Measurements from ENCODE around the gene B4GALT6. TPM values are rescaled to one million over a fixed set of nuclear protein-coding genes. Genes with fewer than 3 reads are reported as not detected.

Gene B4GALT6
- total RNA-seq, 2 donors from 2014 or later = 0.52 to 0.66 TPM

- 85 to 86% methylated on average over 1 of the region's 1 CpG for WGBS, 2 donors
- Histone ChIP-seq H3K27ac (no peak overlapping the region), H3K4me1 (peaks cover 11% of the 10 kb centered on the region), H3K27me3 (no peaks in the 10 kb centered on the region), H3K4me3 (no peak overlapping the region), H3K36me3 (replicated peaks in 1 of 2; ENCODE audit: insufficient read depth in 1 of 2, low read depth in 2 of 2) (no peaks in the 10 kb centered on the region), H3K9me3 (no peaks in the 10 kb centered on the region)
- TF ChIP-seq, protein P1, sequence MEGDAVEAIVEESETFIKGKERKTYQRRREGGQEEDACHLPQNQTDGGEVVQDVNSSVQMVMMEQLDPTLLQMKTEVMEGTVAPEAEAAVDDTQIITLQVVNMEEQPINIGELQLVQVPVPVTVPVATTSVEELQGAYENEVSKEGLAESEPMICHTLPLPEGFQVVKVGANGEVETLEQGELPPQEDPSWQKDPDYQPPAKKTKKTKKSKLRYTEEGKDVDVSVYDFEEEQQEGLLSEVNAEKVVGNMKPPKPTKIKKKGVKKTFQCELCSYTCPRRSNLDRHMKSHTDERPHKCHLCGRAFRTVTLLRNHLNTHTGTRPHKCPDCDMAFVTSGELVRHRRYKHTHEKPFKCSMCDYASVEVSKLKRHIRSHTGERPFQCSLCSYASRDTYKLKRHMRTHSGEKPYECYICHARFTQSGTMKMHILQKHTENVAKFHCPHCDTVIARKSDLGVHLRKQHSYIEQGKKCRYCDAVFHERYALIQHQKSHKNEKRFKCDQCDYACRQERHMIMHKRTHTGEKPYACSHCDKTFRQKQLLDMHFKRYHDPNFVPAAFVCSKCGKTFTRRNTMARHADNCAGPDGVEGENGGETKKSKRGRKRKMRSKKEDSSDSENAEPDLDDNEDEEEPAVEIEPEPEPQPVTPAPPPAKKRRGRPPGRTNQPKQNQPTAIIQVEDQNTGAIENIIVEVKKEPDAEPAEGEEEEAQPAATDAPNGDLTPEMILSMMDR (IDR thresholded peaks at IDR 0.05) = no peak
- TF ChIP-seq POLR2A (IDR thresholded peaks at IDR 0.05) = no peak
- no peak for DNase-seq
- no peak for ATAC-seq
- intact Hi-C loops (cut with DNase I) = no loop called here
Measured at GRCh38 chr18:31577195-31577594, 107.2 kb downstream of the B4GALT6 start.

DNA sequence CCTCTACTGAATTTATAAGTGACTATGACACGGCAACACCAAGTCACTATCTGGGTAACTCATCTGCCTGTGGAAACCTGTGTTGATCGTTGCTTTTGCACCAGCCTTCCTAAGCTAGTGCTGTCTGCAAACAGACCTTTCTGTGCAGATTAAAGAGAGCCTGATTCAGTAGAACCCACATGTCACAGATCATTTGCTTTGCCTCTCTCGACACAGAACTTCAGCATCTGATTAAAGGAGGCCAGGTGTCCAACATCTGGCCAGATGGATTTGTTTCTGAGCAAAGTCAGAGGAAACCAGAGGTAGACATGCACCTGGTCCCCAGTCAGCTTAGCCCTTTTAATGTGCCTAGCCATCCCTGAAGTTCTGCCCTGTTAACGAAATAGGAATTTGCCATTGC, 107.7 kb downstream of the B4GALT6 start:
- TF ChIP-seq, protein P1 (IDR thresholded peaks at IDR 0.05) = no peak
- no peak for TF ChIP-seq POLR2A (IDR thresholded peaks at IDR 0.05)
- Histone ChIP-seq H3K4me1 (peaks cover 11% of the 10 kb centered on the region), H3K27ac (no peak overlapping the region), H3K9me3 (no peaks in the 10 kb centered on the region), H3K27me3 (no peaks in the 10 kb centered on the region), H3K36me3 (replicated peaks in 1 of 2; ENCODE audit: insufficient read depth in 1 of 2, low read depth in 2 of 2) (no peaks in the 10 kb centered on the region), H3K4me3 (no peak overlapping the region)
- DNase-seq = no peak
- ATAC-seq = no peak
- intact Hi-C loops (cut with DNase I) = no loop called here
- 54 to 75% methylated on average over 4 of the region's 4 CpGs for WGBS, 2 donors

- intact Hi-C loops (cut with DNase I) = no loop called here
- H3K27me3 ChIP-seq = no peaks in the 10 kb centered on the region
- H3K27ac ChIP-seq = no peak overlapping the region
- no peaks in the 10 kb centered on the region for H3K9me3 ChIP-seq
- no peak for DNase-seq
- no peak for TF ChIP-seq POLR2A (IDR thresholded peaks at IDR 0.05)
- TF ChIP-seq, protein P1 (IDR thresholded peaks at IDR 0.05) = no peak
- ATAC-seq = no peak
- no peaks in the 10 kb centered on the region for H3K36me3 ChIP-seq (replicated peaks in 1 of 2; ENCODE audit: insufficient read depth in 1 of 2, low read depth in 2 of 2)
- WGBS, 2 donors = 26% methylated on average over 3 of the region's 3 CpGs
- no peak overlapping the region for H3K4me3 ChIP-seq
- H3K4me1 ChIP-seq = peaks cover 11% of the 10 kb centered on the region
Measured at GRCh38 chr18:31575515-31576257, 108.7 kb downstream of the B4GALT6 start.

DNA sequence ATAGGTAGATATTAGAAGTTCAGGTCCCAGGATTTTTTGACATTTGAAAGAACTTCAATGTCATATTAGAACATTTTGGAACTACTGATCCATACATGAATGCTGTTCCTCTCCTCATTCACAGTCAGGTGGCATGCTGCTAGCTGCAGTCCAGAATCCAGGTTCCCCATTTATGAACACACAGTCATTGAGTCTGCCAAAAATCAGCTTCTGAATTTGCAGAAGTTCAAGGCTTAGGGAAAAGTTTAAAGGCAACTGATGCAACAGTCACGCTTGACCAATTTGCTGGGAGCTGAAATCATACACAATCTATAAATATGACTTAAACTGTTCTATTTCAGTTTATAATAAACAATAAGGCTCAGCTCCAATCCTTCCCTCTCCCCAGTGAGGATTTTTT, 110.0 kb downstream of the B4GALT6 start:
- intact Hi-C loops (cut with DNase I) = no loop called here
- no peak for ATAC-seq
- WGBS, 2 donors = 75 to 90% methylated on average over 1 of the region's 1 CpG

More for the DNA sequence above, 110.0 kb downstream of the B4GALT6 start:
- Histone ChIP-seq H3K4me3 (no peak overlapping the region), H3K4me1 (peaks cover 11% of the 10 kb centered on the region), H3K27me3 (no peaks in the 10 kb centered on the region), H3K27ac (no peak overlapping the region), H3K9me3 (no peaks in the 10 kb centered on the region), H3K36me3 (replicated peaks in 1 of 2; ENCODE audit: insufficient read depth in 1 of 2, low read depth in 2 of 2) (no peaks in the 10 kb centered on the region)
- TF ChIP-seq POLR2A (IDR thresholded peaks at IDR 0.05) = no peak
- TF ChIP-seq, protein P1 (IDR thresholded peaks at IDR 0.05) = no peak
- no peak for DNase-seq

Other genes starting within 250 kb of the B4GALT6 start
- not detected for gene DSG3, start 236.8 kb downstream of the B4GALT6 start, total RNA-seq
- gene DSG2, start 186.4 kb downstream of the B4GALT6 start, total RNA-seq = 10 to 100 TPM; 19.1 to 34.0 TPM
- gene TTR, start 92.7 kb downstream of the B4GALT6 start, total RNA-seq = 100 to 1,000 TPM; 145 to 352 TPM
- not detected for gene SLC25A52, start 76.3 kb upstream of the B4GALT6 start, total RNA-seq

Measured in body of pancreas (tissue), 4 donors.